GM20000 (cell line): ENCODE measurements around the gene KRT38.

Experiments used
- DNase-seq: peaks from one replicate; pipeline ENCODE4 v3.0.0; 2012; ENCODE audit warnings: low spot score
- CTCF ChIP-seq: IDR thresholded peaks from 2 replicates; pipeline ENCODE4 v1.5.1; 2012; ENCODE audit warnings: mild to moderate bottlenecking, control low read depth; ENCODE audit errors: extremely low read depth, missing control alignments

The KRT38 gene

DNA sequence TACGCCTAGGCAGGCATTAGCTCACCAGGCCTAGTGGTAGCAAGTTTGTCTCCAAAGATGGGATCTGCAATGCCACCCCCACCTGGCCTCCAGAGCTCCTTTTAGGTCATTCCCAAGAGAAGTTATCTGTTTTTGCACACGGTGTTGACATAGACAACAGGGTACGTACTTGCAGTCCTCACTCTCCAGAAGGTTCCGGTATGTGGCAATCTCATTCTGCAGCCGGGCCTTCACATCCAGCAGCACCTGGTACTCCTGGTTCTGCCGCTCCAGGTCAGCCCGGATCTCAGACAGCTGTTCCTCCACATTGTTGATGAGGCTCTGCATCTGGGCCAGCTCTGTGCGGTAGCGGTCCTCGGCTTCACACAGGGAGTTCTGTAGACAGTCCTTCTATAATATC, 33.6 kb downstream of the KRT38 start:
- DNase-seq = no peak
- no peak for TF ChIP-seq CTCF

DNA sequence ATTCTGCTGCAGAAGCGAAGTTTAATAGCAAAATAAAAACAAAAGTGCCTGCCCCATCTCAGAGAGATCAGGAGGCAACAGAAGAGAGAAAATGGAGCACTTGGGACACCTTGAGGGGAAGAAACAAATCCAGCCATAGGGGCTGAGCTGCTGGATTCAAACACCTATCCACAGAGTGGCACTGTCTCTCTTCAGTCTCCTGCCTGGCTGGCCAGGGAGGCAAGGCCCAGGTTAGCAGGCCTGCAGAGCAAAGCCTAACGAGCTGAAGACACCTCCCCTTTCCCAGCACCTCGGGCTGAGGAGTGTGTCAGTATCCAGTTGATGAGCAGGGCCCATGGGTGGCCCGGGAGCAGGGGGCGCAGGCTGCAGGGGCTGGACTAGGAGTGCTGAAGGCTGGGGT, 34.6 kb downstream of the KRT38 start:
- no peak for TF ChIP-seq CTCF
- no peak for DNase-seq

DNA sequence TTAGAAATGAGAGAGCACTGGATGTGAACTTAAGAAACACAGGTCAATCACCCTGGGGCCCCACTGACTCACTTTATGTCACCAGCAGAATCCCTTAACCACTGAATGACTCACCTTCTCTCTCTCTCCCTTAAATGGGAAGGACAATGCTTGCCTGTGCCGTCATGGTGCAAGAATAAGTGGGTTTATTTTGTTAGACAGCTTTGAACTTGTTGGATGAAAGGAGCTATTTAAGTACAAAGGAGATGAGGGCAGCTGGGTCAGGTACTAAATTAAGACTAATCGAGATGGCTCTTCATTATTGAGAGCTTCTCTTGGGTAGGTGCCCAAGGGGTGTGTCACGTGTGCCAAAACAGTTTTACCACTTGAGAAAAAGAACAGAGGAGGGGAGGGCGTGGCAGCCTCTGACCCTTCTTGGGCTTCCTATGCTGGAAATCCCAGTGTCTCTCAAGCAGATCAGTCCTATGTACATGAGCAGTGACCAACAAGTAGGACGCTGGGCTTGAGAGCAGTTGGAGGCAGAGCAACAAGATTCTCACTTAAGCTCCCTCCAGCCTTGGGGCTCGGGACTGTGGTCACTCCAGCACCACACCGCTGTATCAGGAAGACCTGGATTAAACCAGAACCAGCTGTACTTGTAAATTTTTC, 36.6 kb downstream of the KRT38 start:
- no peak for TF ChIP-seq CTCF
- DNase-seq = no peak

DNA sequence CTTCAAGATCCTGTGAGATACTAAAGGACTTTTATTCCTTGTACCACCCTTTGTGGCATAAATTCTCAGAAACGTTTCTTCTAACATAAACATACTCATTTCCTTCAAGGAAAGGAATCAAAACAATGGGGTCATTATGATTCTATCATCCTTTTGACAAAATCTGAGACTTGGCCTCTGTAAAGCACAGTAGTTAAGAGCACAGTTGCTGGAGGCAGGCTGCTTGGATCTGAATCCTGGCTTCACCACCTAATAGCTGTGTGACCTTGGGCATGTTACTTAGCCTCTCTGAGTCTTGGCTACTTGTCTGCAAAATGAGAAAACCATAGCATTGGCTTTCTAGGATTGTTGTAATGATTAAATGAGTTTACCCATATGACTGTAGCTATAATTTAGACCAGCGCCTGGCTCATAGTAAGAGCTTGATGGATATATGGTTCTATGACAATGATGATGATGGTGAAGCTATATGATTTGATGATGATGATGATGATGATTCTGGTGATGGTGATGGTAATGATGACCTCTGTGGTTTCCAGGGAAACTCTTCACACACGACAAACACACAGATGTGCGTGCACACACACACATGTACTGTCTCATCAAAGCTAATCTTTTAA, 37.3 kb downstream of the KRT38 start:
- TF ChIP-seq CTCF = no peak
- no peak for DNase-seq

- DNase-seq = no peak
- no peak for TF ChIP-seq CTCF
Measured at GRCh38 chr17:41402161-41402560, 38.6 kb downstream of the KRT38 start.

DNA sequence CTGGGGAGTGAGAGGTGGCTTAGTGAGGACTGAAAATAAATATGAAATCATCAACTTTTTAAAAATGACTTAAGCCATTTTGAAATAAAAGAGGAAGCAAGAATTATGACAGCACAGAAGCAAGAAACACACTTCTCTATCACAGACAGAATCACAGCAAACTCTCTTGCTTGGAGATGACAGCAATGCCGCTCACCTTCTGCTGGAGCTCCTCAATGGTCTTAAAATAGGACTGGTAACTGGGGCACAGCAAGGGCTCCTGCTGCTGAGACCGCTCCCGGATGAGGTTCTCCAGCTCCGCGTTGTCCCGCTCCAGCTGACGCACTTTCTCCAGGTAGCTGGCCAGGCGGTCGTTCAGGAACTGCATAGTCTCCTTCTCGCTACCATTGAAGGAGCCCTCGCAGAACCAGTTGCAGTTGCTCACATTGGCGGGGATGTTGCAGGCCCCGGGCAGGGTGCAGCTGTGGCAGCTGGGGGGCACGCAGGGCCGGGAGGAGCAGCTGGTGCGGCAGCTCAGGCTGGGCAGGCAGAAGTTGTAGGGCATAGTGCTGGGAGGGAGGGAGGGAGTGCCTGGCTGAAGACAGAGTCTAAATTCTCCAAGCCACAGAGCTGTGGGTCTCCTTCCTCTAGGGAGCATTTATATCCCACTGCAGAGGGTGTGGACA, 43.7 kb downstream of the KRT38 start, which contains the start of gene KRT31:
Gene KRT31, minus strand, starts transcription at position 613 of the 665 bp plus-strand sequence. Its CDS starts 69 bp downstream, at position 544.
- no peak for DNase-seq

More for the DNA sequence above, 43.7 kb downstream of the KRT38 start, which contains the start of gene KRT31:
- no peak for TF ChIP-seq CTCF
